ENCODE results near the gene ERI3.

The ERI3 gene

DNA sequence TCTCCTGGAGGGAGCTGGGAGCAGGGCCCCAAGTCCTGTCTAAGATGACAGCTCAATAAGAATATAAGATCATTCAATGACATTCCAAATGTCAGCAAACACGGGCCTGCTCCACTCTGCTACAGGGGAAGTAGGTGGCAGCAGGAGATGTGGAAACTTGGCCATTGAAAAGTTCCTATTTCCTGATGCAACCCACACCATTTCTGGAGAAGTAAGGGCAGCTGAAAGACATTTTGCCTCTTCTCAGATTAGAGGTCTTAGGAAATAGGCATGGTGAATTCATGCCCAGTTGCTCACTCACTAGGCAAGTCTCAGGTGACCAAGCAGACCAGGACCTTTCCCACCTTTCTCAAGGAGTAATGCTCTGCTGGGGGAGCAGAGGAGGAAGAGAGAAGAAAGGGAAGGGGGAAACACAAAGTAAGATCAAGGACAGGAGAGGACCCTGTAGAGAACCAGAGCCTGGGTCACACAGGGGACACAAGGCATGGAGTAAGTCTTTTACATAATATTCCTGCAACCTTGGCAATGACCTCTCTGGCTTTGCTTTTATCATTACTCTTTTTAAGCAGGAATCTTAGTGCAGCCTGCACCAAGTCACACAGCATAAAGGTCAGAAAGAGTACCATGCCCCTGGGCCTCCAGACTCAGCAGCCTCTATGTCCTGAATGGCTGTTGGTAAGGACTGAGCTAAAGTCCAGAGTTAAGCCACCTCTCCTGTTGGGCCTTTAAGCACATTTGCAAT, 72.9 kb downstream of the ERI3 start:
- DNase-seq: no peak

- DNase-seq: no peak
These were observed 78.2 kb downstream of the ERI3 start for GRCh38 chr1:44276901-44277300.

DNA sequence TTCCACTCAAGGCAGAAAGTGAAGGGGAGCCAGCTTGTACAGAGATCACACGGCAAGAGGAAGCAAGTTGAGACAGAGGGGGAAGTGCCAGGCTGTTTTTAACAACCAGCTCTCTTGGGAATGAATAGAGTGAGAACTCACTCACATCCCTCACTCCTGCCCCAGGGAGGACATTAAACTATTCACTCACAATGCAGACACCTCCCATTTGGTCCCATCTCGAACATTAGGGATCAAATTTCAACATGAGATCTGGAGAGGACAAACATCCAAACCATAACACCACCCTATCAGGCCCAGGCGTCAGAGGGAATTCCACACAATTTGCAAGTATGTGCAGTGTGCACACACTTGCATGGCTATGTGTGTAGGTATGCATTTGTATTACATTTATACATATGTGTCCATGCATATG, 79.1 kb downstream of the ERI3 start:
- no peak for DNase-seq

GRCh38 chr1:44275296-44275962, 79.6 kb downstream of the ERI3 start:
- no peak for DNase-seq

- no peak for DNase-seq
These were observed 81.3 kb downstream of the ERI3 start for GRCh38 chr1:44273560-44274350.

- DNase-seq: no peak
These were observed 82.1 kb downstream of the ERI3 start for GRCh38 chr1:44272992-44273391.

DNA sequence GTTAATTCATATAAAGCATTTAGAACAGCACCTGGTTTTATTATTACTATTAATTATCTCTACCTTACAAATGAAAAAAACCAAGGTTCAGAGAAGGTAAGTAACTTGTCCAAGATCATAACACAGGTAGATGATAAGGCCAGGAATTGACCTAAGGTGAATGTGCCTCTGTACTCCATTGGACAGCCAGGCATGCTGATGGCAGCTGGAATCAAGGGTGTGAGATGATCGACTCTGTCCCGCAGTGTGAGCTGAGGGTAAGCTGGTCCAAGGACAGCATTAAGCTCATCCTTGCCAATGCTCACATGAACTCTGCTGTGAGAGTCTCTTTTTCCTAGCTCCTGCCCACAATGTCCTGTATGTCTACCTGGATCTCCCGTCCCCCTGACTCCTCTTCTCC, 83.4 kb downstream of the ERI3 start:
- no peak for DNase-seq

- DNase-seq: no peak
These were observed 84.1 kb downstream of the ERI3 start for GRCh38 chr1:44270686-44271628.

DNA sequence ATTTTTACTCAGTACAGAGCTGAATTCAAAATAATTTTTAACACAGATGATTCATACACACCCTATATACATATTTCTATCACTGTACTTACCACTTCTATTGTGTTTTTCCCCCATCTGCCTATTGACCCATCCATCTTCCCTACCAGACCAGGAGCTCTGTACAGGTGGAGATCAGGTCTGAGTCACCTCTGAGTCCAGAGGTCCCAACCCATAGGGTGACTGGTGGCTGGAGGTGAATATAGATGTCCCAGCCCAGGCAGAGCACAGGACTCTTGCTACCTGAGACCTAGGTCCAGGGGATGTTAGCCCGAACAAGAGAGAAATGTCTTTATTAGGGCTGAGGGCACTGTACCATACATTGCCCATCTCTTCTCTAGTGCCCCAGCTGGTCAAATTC, 87.0 kb downstream of the ERI3 start:
- no peak for DNase-seq

DNA sequence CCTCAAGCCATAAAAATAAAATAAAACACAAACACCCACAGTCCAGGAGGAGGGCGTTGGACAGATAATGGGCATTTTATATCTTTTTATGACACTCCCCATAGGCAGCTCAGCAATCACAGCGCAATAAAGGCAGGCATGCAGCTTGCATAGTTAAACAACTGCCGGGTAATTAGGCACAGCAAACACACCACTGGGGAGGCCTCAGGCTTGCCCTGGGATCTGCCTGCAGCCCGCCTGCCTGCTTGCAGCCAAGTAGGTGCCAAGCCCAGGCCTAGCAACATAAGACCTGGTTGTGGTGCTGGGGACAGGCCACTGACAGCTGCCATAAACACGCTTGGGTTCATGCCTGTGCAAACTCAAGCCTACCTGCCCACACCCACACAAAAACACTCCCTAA, 87.6 kb downstream of the ERI3 start:
- DNase-seq: no peak

- no peak for DNase-seq
These were observed 88.4 kb downstream of the ERI3 start for GRCh38 chr1:44266400-44267344.

DNA sequence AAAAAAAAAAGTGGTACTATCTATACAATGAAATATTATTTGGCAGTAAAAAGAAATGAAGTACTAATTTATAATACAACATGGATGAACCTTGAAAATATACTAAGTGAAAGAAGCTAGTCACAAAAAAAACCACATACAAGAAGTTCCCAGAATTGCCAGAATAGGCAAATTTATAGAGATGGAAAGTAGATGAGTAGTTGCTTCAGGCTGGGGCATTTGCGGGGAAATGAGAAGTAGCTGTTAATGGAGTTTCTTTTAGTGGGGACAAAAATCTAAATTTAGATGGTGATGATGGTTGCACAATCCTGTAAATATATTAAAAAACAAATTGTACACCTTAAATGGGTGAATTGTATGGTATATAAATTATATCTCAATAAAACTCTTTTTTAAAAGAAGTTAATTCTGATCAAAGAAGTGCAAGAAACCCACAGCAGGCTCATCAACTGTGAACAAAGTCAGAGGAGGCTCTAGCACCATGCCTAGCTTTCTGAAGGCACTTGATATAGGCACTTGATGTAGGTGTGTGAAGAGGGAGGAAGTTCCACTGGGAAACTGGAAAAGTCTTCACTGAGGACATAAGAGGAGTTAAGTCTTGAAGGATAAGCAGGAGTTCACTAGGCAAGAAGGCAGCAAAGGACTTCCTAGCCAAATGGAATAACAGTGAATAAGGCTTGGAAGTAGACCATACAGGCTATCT, 89.2 kb downstream of the ERI3 start:
- DNase-seq: no peak

DNA sequence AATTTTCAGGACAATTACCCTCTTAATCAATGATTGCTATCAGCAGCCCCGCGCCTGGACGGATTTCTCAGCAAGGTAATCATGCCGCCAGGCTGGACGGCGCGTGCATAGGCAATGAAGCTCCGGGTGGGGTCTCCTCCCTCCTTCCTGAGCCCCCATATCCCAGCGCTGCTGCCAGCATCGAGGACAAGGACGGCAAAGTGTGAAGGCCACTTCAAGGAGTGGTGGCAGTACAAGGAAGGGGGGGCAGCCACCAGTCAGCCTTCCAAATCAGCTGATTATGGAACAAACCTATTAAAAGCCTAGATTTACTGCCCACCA, 90.6 kb downstream of the ERI3 start:
- DNase-seq: no peak

DNA sequence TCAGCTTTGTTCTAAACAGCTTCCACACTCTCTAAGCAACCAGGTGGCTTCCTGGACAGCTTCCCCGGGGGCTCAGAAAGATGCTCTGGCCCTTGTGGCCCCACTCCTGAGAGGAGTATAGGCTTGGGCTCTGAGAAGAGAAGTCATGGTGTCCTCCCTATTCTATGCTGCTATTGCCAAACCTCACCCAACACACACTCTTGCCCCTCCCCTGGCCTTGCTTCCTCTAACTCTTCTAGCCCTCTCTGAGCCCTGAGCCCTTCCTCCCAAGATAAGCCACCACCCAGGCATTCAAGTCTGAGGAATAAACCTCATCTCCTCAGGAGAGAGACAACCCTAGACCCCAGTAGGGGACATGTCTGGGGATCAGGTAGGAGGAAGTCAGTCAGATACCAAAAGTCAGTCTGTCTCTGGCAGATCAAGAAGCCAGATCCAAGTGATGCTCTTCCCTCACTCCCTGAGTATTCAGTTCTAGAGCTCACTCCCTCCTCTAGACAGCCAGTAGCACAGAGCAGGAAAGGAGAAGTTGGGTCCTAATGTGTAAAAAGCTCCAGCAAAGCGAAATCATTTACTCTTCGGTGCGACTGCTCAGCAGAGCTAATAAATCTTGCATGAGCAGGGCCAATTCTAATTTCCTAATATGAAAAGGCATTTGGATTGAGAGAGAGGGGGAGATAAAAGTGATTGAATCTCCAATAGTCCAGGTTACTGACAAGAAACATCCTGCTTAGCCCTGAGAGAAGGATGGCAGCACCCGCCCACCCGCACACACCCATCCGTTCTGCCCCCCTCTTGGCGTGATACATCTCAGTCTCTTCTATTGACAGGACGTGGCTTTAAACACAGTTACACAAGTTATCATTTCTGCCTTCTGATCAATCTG, 91.2 kb downstream of the ERI3 start:
- no peak for DNase-seq

- DNase-seq: no peak
These were observed 92.1 kb downstream of the ERI3 start for GRCh38 chr1:44262816-44263567.

- DNase-seq: no peak
These were observed 92.6 kb downstream of the ERI3 start for GRCh38 chr1:44262414-44262813.

DNA sequence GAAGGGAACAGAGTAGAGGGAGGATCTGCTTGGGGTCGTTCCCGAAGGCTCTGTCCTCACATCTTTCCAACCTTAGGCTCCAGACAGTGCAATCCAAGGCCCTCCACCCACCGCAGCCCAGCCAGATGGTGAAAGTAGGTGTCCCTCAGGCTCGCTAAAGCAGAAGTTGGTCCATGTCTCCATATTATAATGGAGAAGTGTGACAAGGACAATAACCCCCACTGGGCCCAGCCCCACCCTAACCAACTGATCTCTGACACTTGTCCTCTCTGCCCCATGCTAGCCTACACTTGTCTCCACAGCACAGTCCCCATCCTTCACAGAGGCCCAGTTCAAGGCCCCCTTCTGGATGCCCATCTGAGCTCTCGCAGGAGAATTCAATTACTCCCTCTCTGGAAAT, 93.1 kb downstream of the ERI3 start:
- DNase-seq: no peak

GRCh38 chr1:44261171-44261817, 93.8 kb downstream of the ERI3 start:
- no peak for DNase-seq

DNA sequence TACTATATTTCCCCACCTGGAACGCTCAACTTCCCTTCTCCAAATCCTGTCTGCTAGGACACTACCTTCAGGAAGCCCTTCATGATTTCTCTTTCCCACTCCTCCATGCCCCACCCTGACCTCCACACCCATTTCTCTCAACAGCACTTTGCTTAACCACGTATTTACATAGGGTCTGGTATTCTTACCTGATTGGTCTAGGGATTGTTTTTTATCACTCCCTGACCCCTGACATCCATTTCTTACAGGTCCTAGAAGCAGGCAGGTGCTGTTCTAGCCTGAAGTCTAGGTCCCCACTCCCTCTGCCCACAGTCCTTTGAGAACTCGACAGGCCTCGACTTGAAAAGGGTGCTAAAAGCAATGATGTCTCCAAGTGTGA, 94.3 kb downstream of the ERI3 start:
- DNase-seq: no peak
